ENCODE results near the gene LFNG. TPM values are rescaled to one million over a fixed set of nuclear protein-coding genes. Genes with fewer than 3 reads are reported as not detected.

The LFNG gene
- total and polyA plus RNA-seq, 9 of the 15 experiments (the other 6 are each of a cell fraction or from before 2014, with no cell fraction given), result 0.03 to 0.89 (median 0.25) TPM; not detected in 1

DNA sequence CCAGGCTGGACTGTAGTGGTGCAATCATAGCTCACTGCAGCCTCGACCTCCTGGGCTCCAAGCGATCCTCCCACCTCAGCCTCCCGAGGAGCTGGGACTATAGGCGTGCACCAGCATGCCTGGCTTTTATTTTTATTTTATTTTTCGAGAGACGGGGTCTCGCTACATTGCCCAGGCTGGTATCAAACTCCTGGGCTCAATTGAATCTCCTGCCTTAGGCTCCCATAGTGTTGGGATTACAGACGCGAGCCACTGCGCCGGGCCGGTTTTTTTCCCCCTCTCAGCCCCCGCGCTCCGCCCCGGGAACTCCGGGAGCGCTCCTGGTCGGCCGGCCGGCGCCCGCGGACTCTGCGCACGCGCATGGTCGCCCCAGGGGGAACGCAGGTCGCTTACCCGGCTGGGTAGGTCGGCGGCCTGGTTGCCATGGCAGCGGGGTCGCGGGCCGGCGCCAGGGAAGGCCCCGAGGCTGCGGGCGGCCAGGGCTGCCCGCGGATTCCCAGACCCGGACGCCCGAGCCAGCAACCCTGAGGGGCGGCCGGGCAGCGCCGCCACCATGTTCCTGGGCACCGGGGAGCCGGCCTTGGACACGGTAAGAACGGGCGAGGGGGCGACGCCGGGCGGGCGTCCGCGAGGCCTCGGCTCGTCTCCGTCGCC lies 39.2 kb downstream of the LFNG start, which contains the start of gene IQCE (continued):
- no peak for TF ChIP-seq ZMIZ1 (IDR thresholded peaks at IDR 0.05; ENCODE audit: low read depth in 2 of 2, low read length in 2 of 2)
- TF ChIP-seq MTA1 (IDR thresholded peaks at IDR 0.05; ENCODE audit: borderline replicate concordance), result 0 out of 2 replicates have a peak, but pooled peaks have one; percentile 17
- TF ChIP-seq ZNF3 (CRISPR knock-in tag; IDR thresholded peaks at IDR 0.05), result 0 out of 2 replicates have a peak, but pooled peaks have one; percentile 70
- TF ChIP-seq XRCC4 (IDR thresholded peaks at IDR 0.05; ENCODE audit: extremely low read depth, insufficient read depth, insufficient read length), result no peak
- TF ChIP-seq CUX1 (CRISPR knock-in tag; IDR thresholded peaks at IDR 0.05), result no peak
- TF ChIP-seq HES1 (IDR thresholded peaks at IDR 0.05; ENCODE audit: low read depth), result no peak
- TF ChIP-seq ARID1B (IDR thresholded peaks at IDR 0.05), result no peak
- TF ChIP-seq THRA (IDR thresholded peaks at IDR 0.05), result no peak
- TF ChIP-seq DPF2 (IDR thresholded peaks at IDR 0.05), result peak; percentile 64
- no peak for TF ChIP-seq ZBTB1 (CRISPR knock-in tag; IDR thresholded peaks at IDR 0.05; ENCODE audit: borderline replicate concordance, low read depth)
- peak; percentile 93 to 94 for TF ChIP-seq NRF1 (conservative IDR thresholded peaks at IDR 0.05 in 1 of 2, IDR thresholded peaks at IDR 0.05 in 1 of 2)
- no peak for TF ChIP-seq ATF2 (CRISPR knock-in tag; IDR thresholded peaks at IDR 0.05)
- TF ChIP-seq ARNT (IDR thresholded peaks at IDR 0.05), result 0 out of 4 replicates have a peak, but pooled peaks of 1 of the 2 experiments have one; percentile 44
- no peak for TF ChIP-seq DMBX1 (CRISPR knock-in tag; IDR thresholded peaks at IDR 0.05; ENCODE audit: borderline replicate concordance)
- no peak for TF ChIP-seq MCM7 (IDR thresholded peaks at IDR 0.05)
- no peak for TF ChIP-seq ZNF764 (CRISPR knock-in tag; IDR thresholded peaks at IDR 0.05; ENCODE audit: low read depth)
